SK-N-DZ (cell line): Measurements from ENCODE around the gene HK1.
A peak's percentile ranks its signal among the peaks of the same experiment; 100 is the strongest.
"Not testable (repeated sequence)": the region's sequence is repeated elsewhere in the genome, so short reads cannot be mapped to it uniquely, and the experiment has no call there.

Source experiments
- DNase-seq: peaks from one replicate; pipeline ENCODE4 v3.0.0-alpha.2; 2015; ENCODE audit warnings: low spot score

HK1 gene

GRCh38 chr10:69308304-69308703 lies 30.0 kb downstream of the HK1 start:
- not testable (repeated sequence) for DNase-seq

- no peak for DNase-seq
Measured at GRCh38 chr10:69311309-69311708, 33.0 kb downstream of the HK1 start.

GRCh38 chr10:69312528-69312927 lies 34.2 kb downstream of the HK1 start:
- no peak for DNase-seq

- no peak for DNase-seq
Measured at GRCh38 chr10:69315100-69315542, 36.8 kb downstream of the HK1 start.

- DNase-seq = no peak
Measured at GRCh38 chr10:69315610-69316312, 37.5 kb downstream of the HK1 start.

GRCh38 chr10:69316313-69317059 lies 38.2 kb downstream of the HK1 start:
- no peak for DNase-seq

GRCh38 chr10:69317175-69317604 lies 38.9 kb downstream of the HK1 start:
- peak; percentile 56 for DNase-seq

- no peak for DNase-seq
Measured at GRCh38 chr10:69317626-69318105, 39.4 kb downstream of the HK1 start.

- DNase-seq = peak; percentile 89
Measured at GRCh38 chr10:69318106-69318866, 40.0 kb downstream of the HK1 start.

- no peak for DNase-seq
Measured at GRCh38 chr10:69318867-69319727, 40.8 kb downstream of the HK1 start.

GRCh38 chr10:69319841-69320316 lies 41.6 kb downstream of the HK1 start:
- DNase-seq = no peak

GRCh38 chr10:69320521-69320920 lies 42.2 kb downstream of the HK1 start:
- DNase-seq = no peak

GRCh38 chr10:69321039-69321715 lies 42.9 kb downstream of the HK1 start:
- DNase-seq = no peak

GRCh38 chr10:69321865-69322264 lies 43.6 kb downstream of the HK1 start:
- no peak for DNase-seq

- not testable (repeated sequence) for DNase-seq
Measured at GRCh38 chr10:69322346-69322745, 44.0 kb downstream of the HK1 start.

- DNase-seq = no peak
Measured at GRCh38 chr10:69323622-69324021, 45.3 kb downstream of the HK1 start.

GRCh38 chr10:69324583-69324982 lies 46.3 kb downstream of the HK1 start:
- no peak for DNase-seq

- not testable (repeated sequence) for DNase-seq
Measured at GRCh38 chr10:69325637-69326523, 47.6 kb downstream of the HK1 start.

GRCh38 chr10:69326692-69327091 lies 48.4 kb downstream of the HK1 start:
- DNase-seq = no peak
